ENCODE data around the gene DLEC1. TPM values are rescaled to one million over a fixed set of nuclear protein-coding genes. Genes with fewer than 3 reads are reported as not detected.

Gene DLEC1
- total RNA-seq, 2 experiments from 2014 or later: 0.20 to 0.36 TPM

GRCh38 chr3:38095669-38096483 is 56.9 kb downstream of the DLEC1 start:
- DNase-seq: no peak
- TF ChIP-seq CTCF (IDR thresholded peaks at IDR 0.05): no peak
- no peak overlapping the region for H3K4me3 Mint-ChIP-seq
- no peak for ATAC-seq
- H3K9me3 Mint-ChIP-seq: no peaks in the 10 kb centered on the region
- CTCF ChIA-PET: no interaction called here
- H3K36me3 Mint-ChIP-seq (ENCODE audit: low read depth): no peaks in the 10 kb centered on the region
- H3K27me3 Mint-ChIP-seq: no peaks in the 10 kb centered on the region
- no peaks in the 10 kb centered on the region for H3K4me1 Mint-ChIP-seq (ENCODE audit: low read depth)
- POLR2A ChIA-PET: interaction anchor here (0.9 kb wide), 1 partner anchor 23 kb away, joined by 3 read pairs; no protein-coding TSS in a partner anchor
- intact Hi-C loops (cut with micrococcal nuclease): no loop called here
- H3K27ac Mint-ChIP-seq: no peak overlapping the region

DNA sequence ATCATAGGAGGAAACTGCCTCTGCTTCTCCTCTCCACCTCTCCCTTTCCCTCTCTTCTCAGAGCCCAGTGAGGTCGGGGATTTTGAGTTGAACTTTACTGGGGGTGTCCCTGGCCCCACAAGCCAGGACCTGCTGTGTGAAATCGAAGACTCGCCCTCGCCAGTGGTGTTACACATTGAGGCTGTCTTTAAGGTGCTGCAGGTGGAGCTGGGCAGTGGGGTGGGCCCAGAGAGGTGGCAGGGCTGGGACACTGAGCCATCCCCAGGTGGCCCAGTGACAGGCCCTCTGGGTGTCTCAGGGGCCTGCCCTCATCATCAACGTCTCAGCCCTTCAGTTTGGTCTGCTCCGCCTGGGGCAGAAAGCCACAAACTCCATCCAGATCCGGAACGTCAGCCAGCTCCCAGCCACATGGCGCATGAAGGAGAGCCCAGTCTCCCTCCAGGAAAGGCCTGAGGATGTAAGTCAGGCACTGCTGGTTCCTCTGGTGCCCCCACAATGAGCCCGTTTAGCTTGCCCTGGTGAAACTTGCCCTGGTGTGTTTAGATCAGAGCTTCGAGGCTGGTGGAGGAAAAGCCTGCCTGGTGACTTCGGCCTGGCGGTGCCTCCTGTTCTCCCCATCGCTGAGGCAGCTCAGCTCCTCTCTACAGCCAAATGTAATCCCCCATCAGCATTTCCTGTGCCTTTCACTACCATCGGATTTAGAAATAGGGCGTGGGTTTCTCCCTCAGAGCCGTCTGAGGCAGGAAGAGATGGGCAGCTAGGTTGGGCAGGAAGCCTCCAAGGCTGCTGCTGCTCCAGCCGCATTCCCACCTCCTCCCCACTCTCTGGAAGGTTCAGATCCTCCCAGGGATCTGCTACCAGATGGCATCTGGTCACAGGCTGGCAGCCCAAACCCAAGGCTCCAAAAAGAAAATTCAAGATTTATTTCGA is 58.7 kb downstream of the DLEC1 start:
- CTCF ChIA-PET: interaction anchor here (0.7 kb wide), 1 partner anchor 9 kb away, joined by 3 read pairs; no protein-coding TSS in a partner anchor
- H3K27me3 Mint-ChIP-seq: no peaks in the 10 kb centered on the region
- no peaks in the 10 kb centered on the region for H3K9me3 Mint-ChIP-seq
- H3K36me3 Mint-ChIP-seq (ENCODE audit: low read depth): no peaks in the 10 kb centered on the region
- intact Hi-C loops (cut with micrococcal nuclease): no loop called here
- H3K4me1 Mint-ChIP-seq (ENCODE audit: low read depth): no peaks in the 10 kb centered on the region
- POLR2A ChIA-PET: no interaction called here
- ATAC-seq: no peak
- H3K27ac Mint-ChIP-seq: no peak overlapping the region
- H3K4me3 Mint-ChIP-seq: no peak overlapping the region
- TF ChIP-seq CTCF (IDR thresholded peaks at IDR 0.05): no peak
- DNase-seq: no peak

GRCh38 chr3:38098376-38098723 is 59.3 kb downstream of the DLEC1 start:
- Mint-ChIP-seq H3K27ac (no peak overlapping the region), H3K27me3 (no peaks in the 10 kb centered on the region), H3K9me3 (no peaks in the 10 kb centered on the region), H3K36me3 (ENCODE audit: low read depth) (no peaks in the 10 kb centered on the region), H3K4me3 (no peak overlapping the region), H3K4me1 (ENCODE audit: low read depth) (no peaks in the 10 kb centered on the region)
- ChIA-PET CTCF (interaction anchor here (0.7 kb wide), 1 partner anchor 8 kb away, joined by 3 read pairs; no protein-coding TSS in a partner anchor), POLR2A (no interaction called here)
- no peak for TF ChIP-seq CTCF (IDR thresholded peaks at IDR 0.05)
- DNase-seq (no peak), ATAC-seq (no peak)
- intact Hi-C loops (cut with micrococcal nuclease): no loop called here

GRCh38 chr3:38099518-38099917 is 60.5 kb downstream of the DLEC1 start:
- CTCF ChIA-PET: no interaction called here
- POLR2A ChIA-PET: interaction anchor here (0.5 to 1.0 kb wide), 3 partner anchors 8 to 57 kb away, joined by 3 read pairs; no protein-coding TSS in a partner anchor
- no peak for DNase-seq
- intact Hi-C loops (cut with micrococcal nuclease): no loop called here
- no peak overlapping the region for H3K4me3 Mint-ChIP-seq
- H3K9me3 Mint-ChIP-seq: no peaks in the 10 kb centered on the region
- no peak overlapping the region for H3K27ac Mint-ChIP-seq
- H3K4me1 Mint-ChIP-seq (ENCODE audit: low read depth): no peaks in the 10 kb centered on the region
- no peaks in the 10 kb centered on the region for H3K27me3 Mint-ChIP-seq
- H3K36me3 Mint-ChIP-seq (ENCODE audit: low read depth): no peaks in the 10 kb centered on the region
- no peak for ATAC-seq
- no peak for TF ChIP-seq CTCF (IDR thresholded peaks at IDR 0.05)

Data from activated CD8-positive, alpha-beta T cell treated with anti-CD3 and anti-CD28 coated beads for 36 hours (primary cell).